GM21526 (cell line): ENCODE data around the gene THSD7A.

Source experiments
- ATAC-seq: cut with Tn5 transposase; IDR thresholded peaks from one replicate; pipeline ENCODE4 v1.9.1; 2021; ENCODE audit warnings: moderate library complexity; ENCODE audit not compliant: unreplicated experiment, low FRiP score

Gene THSD7A

GRCh38 chr7:11811709-11812108 is 20.3 kb downstream of the THSD7A start:
- no peak for ATAC-seq

- no peak for ATAC-seq
These were observed 21.9 kb downstream of the THSD7A start for GRCh38 chr7:11810043-11810625.

- ATAC-seq, result no peak
These were observed 25.0 kb downstream of the THSD7A start for GRCh38 chr7:11807000-11807399.

GRCh38 chr7:11804621-11805020 is 27.4 kb downstream of the THSD7A start:
- ATAC-seq, result no peak

GRCh38 chr7:11795231-11795630 is 36.8 kb downstream of the THSD7A start:
- no peak for ATAC-seq

- no peak for ATAC-seq
These were observed 39.8 kb downstream of the THSD7A start for GRCh38 chr7:11792166-11792565.

GRCh38 chr7:11788568-11788967 is 43.4 kb downstream of the THSD7A start:
- ATAC-seq, result no peak

GRCh38 chr7:11787534-11787933 is 44.5 kb downstream of the THSD7A start:
- no peak for ATAC-seq

GRCh38 chr7:11786186-11786585 is 45.8 kb downstream of the THSD7A start:
- no peak for ATAC-seq

- no peak for ATAC-seq
These were observed 47.0 kb downstream of the THSD7A start for GRCh38 chr7:11784769-11785536.

GRCh38 chr7:11779864-11780674 is 51.9 kb downstream of the THSD7A start:
- ATAC-seq, result no peak

- no peak for ATAC-seq
These were observed 56.0 kb downstream of the THSD7A start for GRCh38 chr7:11776039-11776438.

- ATAC-seq, result no peak
These were observed 56.6 kb downstream of the THSD7A start for GRCh38 chr7:11775401-11775800.

- ATAC-seq, result no peak
These were observed 63.7 kb downstream of the THSD7A start for GRCh38 chr7:11768263-11768662.

GRCh38 chr7:11767148-11767547 is 64.8 kb downstream of the THSD7A start:
- no peak for ATAC-seq

GRCh38 chr7:11760372-11760771 is 71.6 kb downstream of the THSD7A start:
- no peak for ATAC-seq

GRCh38 chr7:11758627-11759111 is 73.3 kb downstream of the THSD7A start:
- no peak for ATAC-seq

GRCh38 chr7:11757153-11757552 is 74.8 kb downstream of the THSD7A start:
- ATAC-seq, result no peak

GRCh38 chr7:11754933-11755332 is 77.1 kb downstream of the THSD7A start:
- no peak for ATAC-seq

- no peak for ATAC-seq
These were observed 77.9 kb downstream of the THSD7A start for GRCh38 chr7:11754123-11754522.

- ATAC-seq, result no peak
These were observed 78.6 kb downstream of the THSD7A start for GRCh38 chr7:11753433-11753832.
